ENCODE data around the gene TMEM178B. TPM values are rescaled to one million over a fixed set of nuclear protein-coding genes. Genes with fewer than 3 reads are reported as not detected.
"Not testable (repeated sequence)": the region's sequence is repeated elsewhere in the genome, so short reads cannot be mapped to it uniquely, and the experiment has no call there.

TMEM178B gene
- total RNA-seq, 2 experiments from 2014 or later, result 0.06 TPM; not detected in 1

DNA sequence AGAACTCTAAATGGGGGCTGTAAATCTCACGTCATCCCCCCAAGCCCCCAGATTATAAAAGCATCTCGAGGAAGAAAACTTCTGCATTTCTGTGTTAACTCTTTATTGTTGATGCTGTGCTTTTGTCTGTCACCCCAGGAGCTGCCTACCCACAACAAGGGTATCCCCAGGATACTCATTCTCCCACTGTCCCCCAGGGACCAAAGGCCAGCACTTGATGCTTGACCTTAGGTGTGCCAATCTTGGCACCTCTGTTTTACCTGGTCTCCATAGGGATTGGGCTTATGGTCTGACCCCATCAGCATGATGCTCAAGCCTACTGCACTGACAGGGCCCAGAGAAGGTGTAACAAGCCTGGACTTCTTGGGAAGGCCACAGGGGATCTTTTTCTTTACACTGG lies 251.4 kb downstream of the TMEM178B start:
- POLR2A ChIA-PET, result no interaction called here
- no peak overlapping the region for H3K27ac Mint-ChIP-seq
- no peak overlapping the region for H3K4me3 Mint-ChIP-seq
- no peak for ATAC-seq (ENCODE audit: low read depth)
- H3K36me3 Mint-ChIP-seq, result no peaks in the 10 kb centered on the region
- H3K4me1 Mint-ChIP-seq, result no peaks in the 10 kb centered on the region
- H3K9me3 Mint-ChIP-seq, result no peaks in the 10 kb centered on the region
- H3K27me3 Mint-ChIP-seq, result peaks cover 8% of the 10 kb centered on the region
- no peak for DNase-seq

DNA sequence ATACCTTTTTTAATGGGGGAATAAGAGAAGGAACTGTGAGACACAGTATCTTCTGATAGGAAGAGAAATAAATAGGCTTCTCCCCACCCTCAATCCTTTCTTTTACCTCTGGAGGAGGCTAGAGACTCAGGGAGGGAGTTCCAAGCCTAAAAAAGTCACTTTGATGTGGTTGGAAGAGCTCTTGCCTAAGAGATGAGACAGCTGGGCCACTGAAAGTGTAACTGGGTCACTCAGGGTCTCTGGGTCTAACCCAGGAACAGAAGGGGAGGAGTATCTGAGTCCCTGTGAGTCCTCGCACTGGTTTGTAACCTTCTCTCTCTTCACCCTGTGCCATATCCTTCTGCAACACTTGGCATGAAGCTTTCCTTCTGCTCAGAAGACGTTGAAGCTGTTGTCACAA lies 254.4 kb downstream of the TMEM178B start:
- ATAC-seq (ENCODE audit: low read depth) (no peak), DNase-seq (no peak)
- Mint-ChIP-seq H3K27me3 (peaks cover 8% of the 10 kb centered on the region), H3K9me3 (no peaks in the 10 kb centered on the region), H3K4me1 (no peaks in the 10 kb centered on the region), H3K4me3 (no peak overlapping the region), H3K27ac (no peak overlapping the region), H3K36me3 (no peaks in the 10 kb centered on the region)
- POLR2A ChIA-PET, result no interaction called here

DNA sequence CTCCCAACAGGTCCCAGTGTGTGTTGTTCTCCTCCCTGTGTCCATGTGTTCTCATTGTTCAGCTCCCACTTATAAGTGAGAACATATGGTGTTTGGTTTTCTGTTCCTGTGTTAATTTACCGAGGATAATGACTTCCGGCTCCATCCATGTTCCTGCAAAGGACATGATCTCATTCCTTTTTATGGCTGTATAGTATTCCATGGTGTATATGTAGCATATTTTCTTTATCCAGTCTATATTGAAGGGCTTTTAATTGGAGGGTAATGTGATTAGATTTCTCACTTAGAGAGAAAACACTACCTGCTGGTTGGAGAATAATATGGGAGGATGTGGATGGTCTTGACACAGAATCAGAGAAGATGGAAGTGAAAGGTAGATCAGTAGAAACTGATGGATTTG lies 256.4 kb downstream of the TMEM178B start:
- POLR2A ChIA-PET; H3K4me3 Mint-ChIP-seq; H3K27ac Mint-ChIP-seq; ATAC-seq (ENCODE audit: low read depth); DNase-seq; H3K4me1 Mint-ChIP-seq; H3K27me3 Mint-ChIP-seq; H3K9me3 Mint-ChIP-seq; H3K36me3 Mint-ChIP-seq: not testable (repeated sequence)

DNA sequence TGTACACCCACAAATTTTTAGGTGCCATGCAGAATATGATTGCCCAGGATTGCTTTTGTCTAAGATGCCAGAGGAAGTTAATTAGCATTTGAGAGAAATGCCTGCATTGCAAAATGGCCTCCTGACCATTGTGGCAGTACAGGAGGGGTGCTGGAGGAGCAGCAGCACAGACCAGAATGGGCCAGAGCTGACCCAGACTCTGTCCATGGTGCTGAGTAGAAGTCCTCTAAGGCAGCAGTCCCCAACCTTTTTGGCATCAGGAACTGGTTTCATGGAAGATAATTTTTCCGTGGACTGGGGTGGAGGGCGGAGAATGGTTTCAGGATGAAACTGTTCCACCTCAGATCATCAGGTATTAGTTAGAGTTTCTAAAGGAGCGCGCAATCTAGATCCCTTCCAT lies 259.6 kb downstream of the TMEM178B start:
- Mint-ChIP-seq H3K4me3 (no peak overlapping the region), H3K9me3 (peaks cover 3% of the 10 kb centered on the region), H3K36me3 (no peaks in the 10 kb centered on the region), H3K4me1 (no peaks in the 10 kb centered on the region), H3K27me3 (no peaks in the 10 kb centered on the region), H3K27ac (no peak overlapping the region)
- no peak for DNase-seq
- POLR2A ChIA-PET, result no interaction called here
- no peak for ATAC-seq (ENCODE audit: low read depth)

DNA sequence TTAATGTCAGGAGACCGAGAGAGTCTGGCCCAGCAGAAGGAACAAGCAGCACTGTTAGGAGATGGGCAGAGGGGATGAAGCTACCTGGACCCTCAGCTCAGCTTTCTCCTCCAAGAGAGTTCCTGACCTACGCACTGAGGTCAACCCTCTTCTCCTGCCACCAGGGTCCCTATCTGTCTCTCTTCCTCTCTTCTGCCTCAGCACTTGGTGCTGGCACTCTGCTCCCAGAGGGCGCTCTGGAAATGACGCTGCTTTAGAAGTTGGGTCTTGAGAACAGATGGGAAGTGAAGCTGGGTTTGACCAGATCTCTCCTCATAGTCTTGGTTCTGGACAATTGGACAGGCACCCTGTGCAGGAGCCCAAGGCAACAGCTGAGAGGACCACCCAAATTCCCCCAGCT lies 261.3 kb downstream of the TMEM178B start:
- H3K36me3 Mint-ChIP-seq, result no peaks in the 10 kb centered on the region
- H3K4me1 Mint-ChIP-seq, result no peaks in the 10 kb centered on the region
- H3K27ac Mint-ChIP-seq, result no peak overlapping the region
- DNase-seq (no peak), ATAC-seq (ENCODE audit: low read depth) (no peak)
- H3K9me3 Mint-ChIP-seq, result peaks cover 3% of the 10 kb centered on the region
- POLR2A ChIA-PET, result interaction anchor here (1.0 kb wide), 1 partner anchor 82 kb away, joined by 6 read pairs; no protein-coding TSS in a partner anchor
- H3K4me3 Mint-ChIP-seq, result no peak overlapping the region
- peaks cover 3% of the 10 kb centered on the region for H3K27me3 Mint-ChIP-seq

DNA sequence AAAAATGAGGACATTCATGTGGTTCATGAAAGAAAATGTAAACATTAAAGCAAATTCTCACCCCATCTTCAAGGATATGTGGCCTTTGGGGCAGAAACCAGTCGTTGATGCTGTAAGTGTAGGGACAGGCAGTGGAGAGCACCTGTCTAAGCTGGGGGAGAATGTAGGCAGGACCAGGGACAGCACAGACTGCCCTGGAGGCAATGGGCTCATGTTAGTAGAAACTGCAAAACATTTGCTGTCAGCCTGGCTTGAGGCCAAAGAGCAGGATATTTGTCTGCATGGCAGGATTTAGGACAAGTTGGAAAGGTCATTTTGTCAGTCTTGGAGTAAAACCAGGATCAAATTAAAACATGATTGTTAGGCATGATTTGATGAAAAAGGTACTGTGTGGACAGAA lies 265.7 kb downstream of the TMEM178B start:
- H3K4me3 Mint-ChIP-seq, result no peak overlapping the region
- peaks cover 6% of the 10 kb centered on the region for H3K27me3 Mint-ChIP-seq
- ATAC-seq (ENCODE audit: low read depth) (no peak), DNase-seq (no peak)
- H3K36me3 Mint-ChIP-seq, result no peaks in the 10 kb centered on the region
- peaks cover 3% of the 10 kb centered on the region for H3K9me3 Mint-ChIP-seq
- no peaks in the 10 kb centered on the region for H3K4me1 Mint-ChIP-seq
- POLR2A ChIA-PET, result no interaction called here
- H3K27ac Mint-ChIP-seq, result no peak overlapping the region

DNA sequence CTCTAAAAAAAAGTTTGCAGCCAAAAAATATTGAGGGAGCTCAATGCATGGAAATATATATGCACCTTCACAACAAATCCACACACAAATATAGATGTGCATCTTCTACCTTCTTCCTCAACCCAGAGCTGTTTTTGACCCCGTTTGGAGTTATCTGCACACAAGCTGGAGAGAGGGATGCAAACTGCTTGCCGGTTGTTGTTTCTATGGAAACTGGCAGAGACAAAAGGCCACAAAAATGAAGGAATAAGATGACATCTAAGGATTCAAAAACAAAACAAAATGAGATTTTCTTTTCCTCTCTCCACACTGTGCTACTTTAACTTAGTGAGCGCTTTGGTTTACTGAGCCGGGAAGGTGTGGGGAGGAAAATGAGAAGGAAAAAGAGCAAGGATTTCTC lies 267.1 kb downstream of the TMEM178B start:
- no peak for ATAC-seq (ENCODE audit: low read depth)
- H3K27ac Mint-ChIP-seq, result no peak overlapping the region
- POLR2A ChIA-PET, result no interaction called here
- H3K4me3 Mint-ChIP-seq, result no peak overlapping the region
- DNase-seq, result no peak
- H3K27me3 Mint-ChIP-seq, result peaks cover 6% of the 10 kb centered on the region
- no peaks in the 10 kb centered on the region for H3K4me1 Mint-ChIP-seq
- peaks cover 3% of the 10 kb centered on the region for H3K9me3 Mint-ChIP-seq
- H3K36me3 Mint-ChIP-seq, result no peaks in the 10 kb centered on the region

DNA sequence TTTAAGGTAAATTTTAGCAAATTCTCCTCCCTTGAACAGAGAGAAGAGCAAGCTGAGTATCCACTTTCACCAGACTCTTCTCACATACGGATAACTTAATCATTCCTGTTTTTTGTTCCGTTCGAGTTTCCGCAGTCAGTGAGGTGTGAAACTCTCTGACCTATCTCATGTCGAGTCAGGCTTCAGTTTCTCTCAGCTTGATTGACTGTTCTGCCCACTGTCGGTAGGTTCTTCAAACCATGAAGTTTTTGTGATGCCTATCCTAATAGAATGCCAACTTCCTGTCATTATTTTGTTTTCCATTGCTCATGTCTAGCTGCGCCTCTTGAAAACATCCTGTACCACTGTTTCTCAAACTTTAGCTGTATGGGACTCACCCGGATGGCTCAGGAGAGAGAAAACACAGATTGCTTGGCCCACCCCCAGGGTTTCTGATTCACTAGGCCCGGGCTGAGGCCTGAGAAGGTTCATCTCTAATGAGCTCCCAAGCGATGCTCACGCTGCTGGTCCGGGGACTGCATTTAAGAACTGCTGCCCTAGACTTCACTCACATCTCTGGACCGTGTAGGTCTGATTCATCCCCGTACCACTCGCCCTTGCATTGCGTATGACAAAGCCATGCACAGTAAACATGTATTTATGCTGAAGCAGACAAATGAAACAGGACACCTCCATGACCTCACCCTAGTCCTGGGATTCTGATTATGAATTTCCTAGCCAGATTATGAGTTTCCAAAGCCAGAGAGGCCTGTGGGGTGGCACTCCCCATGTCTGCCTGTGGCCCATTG lies 269.0 kb downstream of the TMEM178B start:
- H3K27ac Mint-ChIP-seq, result no peak overlapping the region
- H3K27me3 Mint-ChIP-seq, result peaks cover 8% of the 10 kb centered on the region
- H3K36me3 Mint-ChIP-seq, result no peaks in the 10 kb centered on the region
- no peak overlapping the region for H3K4me3 Mint-ChIP-seq
- H3K4me1 Mint-ChIP-seq, result no peaks in the 10 kb centered on the region
- POLR2A ChIA-PET, result no interaction called here
- no peak for DNase-seq
- ATAC-seq (ENCODE audit: low read depth), result no peak
- no peaks in the 10 kb centered on the region for H3K9me3 Mint-ChIP-seq

DNA sequence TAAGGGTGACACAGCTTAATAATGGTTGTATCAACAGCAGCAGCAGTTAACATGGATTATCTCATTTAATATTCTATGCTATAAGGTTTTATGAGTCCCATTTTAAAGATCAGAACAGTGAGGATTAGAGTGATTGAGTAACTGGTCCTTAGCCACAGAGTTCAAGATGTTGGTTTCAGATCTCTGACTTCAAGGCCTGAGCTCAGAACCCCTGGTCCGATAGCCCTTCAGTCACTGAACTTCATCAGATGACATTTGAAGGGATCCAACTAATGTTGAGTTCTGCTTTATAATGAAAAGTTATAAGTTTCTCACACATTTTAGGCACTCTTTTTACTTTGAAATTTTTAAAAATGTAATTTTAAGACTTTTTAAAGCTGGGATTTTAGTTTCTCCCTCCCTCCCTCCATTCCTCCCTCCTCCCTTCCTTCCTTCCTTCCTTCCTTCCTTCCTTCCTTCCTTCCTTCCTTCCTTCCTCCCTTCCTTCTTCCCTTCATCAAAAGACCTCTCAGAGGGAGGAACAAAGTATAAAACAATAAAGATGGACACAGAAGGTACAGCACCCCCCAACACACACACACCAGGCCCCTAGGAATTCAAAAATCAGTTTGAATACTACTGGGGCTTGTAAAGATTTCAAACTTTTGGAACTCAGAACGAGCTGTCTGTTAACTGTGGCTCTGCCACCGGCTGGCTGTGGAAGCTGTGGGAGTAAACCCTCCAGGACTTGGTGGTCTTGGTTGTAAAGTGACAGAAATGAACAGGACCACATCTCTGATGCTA lies 270.5 kb downstream of the TMEM178B start:
- Mint-ChIP-seq H3K27ac (no peak overlapping the region), H3K27me3 (peaks cover 8% of the 10 kb centered on the region), H3K9me3 (no peaks in the 10 kb centered on the region), H3K4me1 (no peaks in the 10 kb centered on the region), H3K36me3 (no peaks in the 10 kb centered on the region), H3K4me3 (no peak overlapping the region)
- no peak for ATAC-seq (ENCODE audit: low read depth)
- no peak for DNase-seq
- POLR2A ChIA-PET, result no interaction called here

DNA sequence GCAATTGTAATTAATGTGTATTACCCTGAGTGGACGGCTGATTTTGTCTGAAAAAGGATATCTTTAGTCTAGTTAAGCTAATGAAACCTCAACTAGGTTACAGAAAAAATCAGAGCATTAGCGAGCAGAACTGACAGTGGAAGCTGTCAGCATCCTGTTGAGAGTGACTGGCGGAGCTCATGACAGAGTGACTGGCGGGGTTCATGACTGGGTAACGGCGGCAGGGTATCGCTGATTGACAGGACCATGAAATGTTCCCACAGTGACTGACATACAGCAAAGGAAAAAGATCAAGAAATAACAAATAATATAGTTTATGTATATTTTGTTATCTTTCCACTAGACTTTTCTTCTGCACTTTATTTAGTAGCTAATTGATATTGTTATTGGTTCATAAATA lies 274.9 kb downstream of the TMEM178B start:
- Mint-ChIP-seq H3K36me3 (no peaks in the 10 kb centered on the region), H3K4me1 (no peaks in the 10 kb centered on the region), H3K27me3 (peaks cover 3% of the 10 kb centered on the region), H3K9me3 (peaks cover 2% of the 10 kb centered on the region), H3K27ac (no peak overlapping the region), H3K4me3 (no peak overlapping the region)
- no peak for ATAC-seq (ENCODE audit: low read depth)
- POLR2A ChIA-PET, result no interaction called here
- DNase-seq, result no peak

DNA sequence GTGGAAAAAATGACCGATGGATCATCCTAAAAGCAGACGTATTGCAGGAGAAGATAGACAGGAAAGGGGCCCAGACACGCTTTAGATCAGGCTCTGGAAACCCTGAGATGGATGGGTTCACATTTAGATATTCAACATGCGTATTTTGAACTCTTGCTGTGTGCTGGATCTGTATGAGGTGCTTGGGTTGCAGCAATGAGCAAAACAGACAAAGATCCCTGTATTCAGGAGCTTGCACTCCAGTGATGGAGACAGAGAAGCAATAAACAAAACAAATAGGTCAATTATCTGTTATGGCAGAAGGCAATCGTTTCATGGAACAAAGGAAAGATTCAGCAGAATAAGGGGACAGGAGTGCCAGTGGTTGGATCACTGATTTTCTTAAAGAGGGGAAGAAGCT lies 275.5 kb downstream of the TMEM178B start:
- ATAC-seq (ENCODE audit: low read depth) (no peak), DNase-seq (no peak)
- peaks cover 3% of the 10 kb centered on the region for H3K27me3 Mint-ChIP-seq
- no peak overlapping the region for H3K27ac Mint-ChIP-seq
- POLR2A ChIA-PET, result no interaction called here
- peaks cover 2% of the 10 kb centered on the region for H3K4me1 Mint-ChIP-seq
- H3K9me3 Mint-ChIP-seq, result peaks cover 2% of the 10 kb centered on the region
- H3K36me3 Mint-ChIP-seq, result no peaks in the 10 kb centered on the region
- no peak overlapping the region for H3K4me3 Mint-ChIP-seq

DNA sequence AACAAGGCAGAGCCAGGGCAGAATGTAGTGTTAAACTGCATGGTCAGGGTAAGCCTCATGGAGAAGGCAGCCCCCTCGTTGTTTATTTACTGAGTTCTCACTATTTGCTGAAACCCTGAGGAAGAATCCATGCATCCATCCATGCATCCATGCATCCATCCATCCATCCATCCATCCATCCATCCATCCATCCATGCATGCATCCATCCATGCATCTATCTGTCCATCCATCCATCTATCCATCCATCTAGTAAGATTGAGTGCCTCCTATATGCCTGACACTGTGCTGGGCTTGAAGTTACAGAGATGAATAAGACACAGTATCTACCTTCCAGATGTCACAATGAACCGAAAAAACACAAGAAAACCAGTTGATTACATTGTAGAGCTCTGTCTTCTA lies 275.9 kb downstream of the TMEM178B start:
- no peak overlapping the region for H3K4me3 Mint-ChIP-seq
- POLR2A ChIA-PET, result no interaction called here
- H3K9me3 Mint-ChIP-seq, result peaks cover 2% of the 10 kb centered on the region
- H3K4me1 Mint-ChIP-seq, result peaks cover 6% of the 10 kb centered on the region
- H3K36me3 Mint-ChIP-seq, result no peaks in the 10 kb centered on the region
- H3K27me3 Mint-ChIP-seq, result peaks cover 3% of the 10 kb centered on the region
- H3K27ac Mint-ChIP-seq, result no peak overlapping the region
- DNase-seq, result no peak
- ATAC-seq (ENCODE audit: low read depth), result no peak

DNA sequence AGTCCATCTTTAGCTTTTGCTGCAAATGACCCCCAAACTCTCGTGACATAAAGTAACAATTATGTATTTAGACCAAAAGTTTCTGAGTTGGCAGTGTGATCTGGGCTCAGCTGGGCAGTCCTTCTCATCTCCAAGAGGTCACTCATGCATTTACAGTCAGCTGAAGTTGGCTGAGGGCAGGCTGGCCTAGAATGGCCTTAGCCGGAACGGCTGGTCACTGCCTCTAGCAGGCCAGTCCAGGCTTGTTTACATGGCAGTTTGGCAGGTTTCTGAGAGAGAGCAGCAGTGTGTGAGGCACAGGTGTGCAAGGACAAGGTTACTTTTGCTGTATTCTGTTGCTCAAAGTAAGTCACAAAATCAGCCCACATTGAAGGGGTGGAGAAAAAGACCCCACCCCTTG lies 277.3 kb downstream of the TMEM178B start:
- ATAC-seq (ENCODE audit: low read depth) (no peak), DNase-seq (no peak)
- H3K36me3 Mint-ChIP-seq, result no peaks in the 10 kb centered on the region
- peaks cover 3% of the 10 kb centered on the region for H3K27me3 Mint-ChIP-seq
- H3K4me1 Mint-ChIP-seq, result peaks cover 6% of the 10 kb centered on the region
- no peak overlapping the region for H3K27ac Mint-ChIP-seq
- POLR2A ChIA-PET, result no interaction called here
- H3K4me3 Mint-ChIP-seq, result no peak overlapping the region
- peaks cover 2% of the 10 kb centered on the region for H3K9me3 Mint-ChIP-seq

DNA sequence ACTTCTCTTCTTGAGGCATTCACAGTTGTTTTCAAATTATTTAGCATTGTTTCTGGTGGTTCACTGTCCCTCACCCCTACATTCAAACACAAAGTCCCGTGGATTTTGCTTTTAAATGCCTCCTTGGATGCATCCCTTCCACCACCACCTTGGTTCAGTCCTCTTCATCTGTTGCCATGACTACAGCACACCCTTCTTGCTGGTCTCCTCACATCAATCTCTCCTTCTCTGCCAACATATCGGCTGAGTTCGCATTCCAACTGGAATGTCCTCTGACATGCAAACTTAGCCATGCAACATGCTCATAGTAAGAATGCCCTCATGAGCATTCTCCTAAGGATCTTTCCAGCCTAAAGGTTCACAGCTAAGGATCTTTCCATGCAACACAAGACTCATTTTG lies 279.1 kb downstream of the TMEM178B start:
- H3K27me3 Mint-ChIP-seq, result peaks cover 2% of the 10 kb centered on the region
- DNase-seq (no peak), ATAC-seq (ENCODE audit: low read depth) (no peak)
- peaks cover 2% of the 10 kb centered on the region for H3K9me3 Mint-ChIP-seq
- no peak overlapping the region for H3K27ac Mint-ChIP-seq
- POLR2A ChIA-PET, result no interaction called here
- H3K4me1 Mint-ChIP-seq, result peaks cover 6% of the 10 kb centered on the region
- H3K36me3 Mint-ChIP-seq, result no peaks in the 10 kb centered on the region
- no peak overlapping the region for H3K4me3 Mint-ChIP-seq

Data from activated naive CD8-positive, alpha-beta T cell treated with anti-CD3 and anti-CD28 coated beads, Interleukin-2, amount 10 ng/mL, durations not matched to agents 7 days and 5 days (primary cell).